HG02840 (cell line): ENCODE results near the gene DNASE1L2.

Source experiments
- ATAC-seq: cut with Tn5 transposase; IDR thresholded peaks from one replicate; pipeline ENCODE4 v1.9.1; 2021; ENCODE audit warnings: mild to moderate bottlenecking, moderate library complexity, moderate number of reproducible peaks; ENCODE audit not compliant: unreplicated experiment, low FRiP score

Gene DNASE1L2

GRCh38 chr16:2236337-2237101 is at the start of gene DNASE1L2:
DNASE1L2 (plus strand) TSS chr16:2236444; CDS start chr16:2236817, 373 bp downstream.
- ATAC-seq: no peak

- ATAC-seq: no peak
Measured at GRCh38 chr16:2186505-2186904, 49.7 kb upstream of the DNASE1L2 start.

GRCh38 chr16:2187212-2187611 is 49.0 kb upstream of the DNASE1L2 start:
- no peak for ATAC-seq

- no peak for ATAC-seq
Measured at GRCh38 chr16:2188395-2188794, 47.8 kb upstream of the DNASE1L2 start.

GRCh38 chr16:2189252-2189893 is 46.9 kb upstream of the DNASE1L2 start:
- ATAC-seq: no peak

- no peak for ATAC-seq
Measured at GRCh38 chr16:2190002-2190658, 46.1 kb upstream of the DNASE1L2 start.

GRCh38 chr16:2190659-2191445 is 45.4 kb upstream of the DNASE1L2 start:
- ATAC-seq: no peak

- ATAC-seq: no peak
Measured at GRCh38 chr16:2191446-2191706, 44.9 kb upstream of the DNASE1L2 start.

GRCh38 chr16:2194166-2194834 is 41.9 kb upstream of the DNASE1L2 start:
- no peak for ATAC-seq

GRCh38 chr16:2194852-2195321 is 41.4 kb upstream of the DNASE1L2 start:
- ATAC-seq: no peak

GRCh38 chr16:2195322-2196161 is 40.7 kb upstream of the DNASE1L2 start:
- no peak for ATAC-seq

GRCh38 chr16:2196162-2196980 is 39.9 kb upstream of the DNASE1L2 start, which contains the start of gene CASKIN1:
CASKIN1 (minus strand) TSS chr16:2196605; CDS start chr16:2196432, 173 bp downstream.
- no peak for ATAC-seq

GRCh38 chr16:2196981-2197511 is 39.2 kb upstream of the DNASE1L2 start:
- ATAC-seq: no peak

GRCh38 chr16:2197765-2198164 is 38.5 kb upstream of the DNASE1L2 start:
- no peak for ATAC-seq

GRCh38 chr16:2198283-2198682 is 38.0 kb upstream of the DNASE1L2 start:
- ATAC-seq: no peak

- no peak for ATAC-seq
Measured at GRCh38 chr16:2199095-2199494, 37.1 kb upstream of the DNASE1L2 start.

GRCh38 chr16:2199621-2200139 is 36.6 kb upstream of the DNASE1L2 start:
- no peak for ATAC-seq

- no peak for ATAC-seq
Measured at GRCh38 chr16:2200313-2200712, 35.9 kb upstream of the DNASE1L2 start.
